ENCODE measurements around the gene UNKL.

DNA sequence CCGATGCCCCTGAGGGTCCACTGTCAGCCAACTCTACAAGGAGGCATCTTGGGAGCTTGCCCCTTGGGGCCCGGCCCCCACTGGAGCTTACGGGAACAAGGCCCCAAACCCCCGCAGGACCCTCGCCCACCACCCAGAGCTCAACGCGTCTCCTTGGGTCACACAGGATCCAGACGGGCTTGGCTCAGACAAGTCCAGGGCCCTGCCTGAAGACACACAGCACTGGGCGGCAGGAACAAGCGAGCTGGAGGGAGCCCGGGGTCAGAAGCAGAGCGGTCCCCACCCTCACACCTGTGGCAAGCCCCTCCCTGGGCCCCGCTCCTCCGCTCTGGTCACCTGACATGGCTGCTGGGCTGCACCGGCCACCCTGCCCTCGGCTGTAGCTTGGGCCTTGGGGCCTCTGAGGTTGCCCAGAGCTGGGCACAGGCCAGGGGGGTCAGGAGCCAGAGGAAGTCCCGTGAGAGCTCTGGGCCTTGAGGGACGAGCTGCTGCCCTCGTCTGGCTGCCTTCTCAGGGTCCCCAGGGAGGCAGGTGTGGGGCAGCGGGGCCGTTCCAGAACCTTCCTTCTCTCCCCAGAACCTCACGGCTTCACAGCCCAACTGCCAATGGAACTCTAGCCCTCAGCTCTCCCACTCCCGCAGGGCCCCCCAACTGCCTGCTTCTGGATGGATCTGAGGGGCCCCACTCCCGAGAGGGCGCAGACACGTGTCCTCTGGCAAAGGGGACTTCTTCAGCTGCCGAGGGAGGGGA lies 29.7 kb upstream of the UNKL start, which contains the start of gene CCDC154:
- TF ChIP-seq, protein P1, sequence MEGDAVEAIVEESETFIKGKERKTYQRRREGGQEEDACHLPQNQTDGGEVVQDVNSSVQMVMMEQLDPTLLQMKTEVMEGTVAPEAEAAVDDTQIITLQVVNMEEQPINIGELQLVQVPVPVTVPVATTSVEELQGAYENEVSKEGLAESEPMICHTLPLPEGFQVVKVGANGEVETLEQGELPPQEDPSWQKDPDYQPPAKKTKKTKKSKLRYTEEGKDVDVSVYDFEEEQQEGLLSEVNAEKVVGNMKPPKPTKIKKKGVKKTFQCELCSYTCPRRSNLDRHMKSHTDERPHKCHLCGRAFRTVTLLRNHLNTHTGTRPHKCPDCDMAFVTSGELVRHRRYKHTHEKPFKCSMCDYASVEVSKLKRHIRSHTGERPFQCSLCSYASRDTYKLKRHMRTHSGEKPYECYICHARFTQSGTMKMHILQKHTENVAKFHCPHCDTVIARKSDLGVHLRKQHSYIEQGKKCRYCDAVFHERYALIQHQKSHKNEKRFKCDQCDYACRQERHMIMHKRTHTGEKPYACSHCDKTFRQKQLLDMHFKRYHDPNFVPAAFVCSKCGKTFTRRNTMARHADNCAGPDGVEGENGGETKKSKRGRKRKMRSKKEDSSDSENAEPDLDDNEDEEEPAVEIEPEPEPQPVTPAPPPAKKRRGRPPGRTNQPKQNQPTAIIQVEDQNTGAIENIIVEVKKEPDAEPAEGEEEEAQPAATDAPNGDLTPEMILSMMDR (IDR thresholded peaks at IDR 0.05; ENCODE audit: borderline replicate concordance, extremely low read depth, low read length, poor library complexity, severe bottlenecking), result no peak
- TF ChIP-seq EZH2 (IDR thresholded peaks at IDR 0.05; ENCODE audit: borderline replicate concordance, low read depth, low read length, severe bottlenecking), result no peak
